ENCODE measurements around the gene ALMS1.
"Not testable (repeated sequence)": the region's sequence is repeated elsewhere in the genome, so short reads cannot be mapped to it uniquely, and the experiment has no call there.

ALMS1 gene, protein sequence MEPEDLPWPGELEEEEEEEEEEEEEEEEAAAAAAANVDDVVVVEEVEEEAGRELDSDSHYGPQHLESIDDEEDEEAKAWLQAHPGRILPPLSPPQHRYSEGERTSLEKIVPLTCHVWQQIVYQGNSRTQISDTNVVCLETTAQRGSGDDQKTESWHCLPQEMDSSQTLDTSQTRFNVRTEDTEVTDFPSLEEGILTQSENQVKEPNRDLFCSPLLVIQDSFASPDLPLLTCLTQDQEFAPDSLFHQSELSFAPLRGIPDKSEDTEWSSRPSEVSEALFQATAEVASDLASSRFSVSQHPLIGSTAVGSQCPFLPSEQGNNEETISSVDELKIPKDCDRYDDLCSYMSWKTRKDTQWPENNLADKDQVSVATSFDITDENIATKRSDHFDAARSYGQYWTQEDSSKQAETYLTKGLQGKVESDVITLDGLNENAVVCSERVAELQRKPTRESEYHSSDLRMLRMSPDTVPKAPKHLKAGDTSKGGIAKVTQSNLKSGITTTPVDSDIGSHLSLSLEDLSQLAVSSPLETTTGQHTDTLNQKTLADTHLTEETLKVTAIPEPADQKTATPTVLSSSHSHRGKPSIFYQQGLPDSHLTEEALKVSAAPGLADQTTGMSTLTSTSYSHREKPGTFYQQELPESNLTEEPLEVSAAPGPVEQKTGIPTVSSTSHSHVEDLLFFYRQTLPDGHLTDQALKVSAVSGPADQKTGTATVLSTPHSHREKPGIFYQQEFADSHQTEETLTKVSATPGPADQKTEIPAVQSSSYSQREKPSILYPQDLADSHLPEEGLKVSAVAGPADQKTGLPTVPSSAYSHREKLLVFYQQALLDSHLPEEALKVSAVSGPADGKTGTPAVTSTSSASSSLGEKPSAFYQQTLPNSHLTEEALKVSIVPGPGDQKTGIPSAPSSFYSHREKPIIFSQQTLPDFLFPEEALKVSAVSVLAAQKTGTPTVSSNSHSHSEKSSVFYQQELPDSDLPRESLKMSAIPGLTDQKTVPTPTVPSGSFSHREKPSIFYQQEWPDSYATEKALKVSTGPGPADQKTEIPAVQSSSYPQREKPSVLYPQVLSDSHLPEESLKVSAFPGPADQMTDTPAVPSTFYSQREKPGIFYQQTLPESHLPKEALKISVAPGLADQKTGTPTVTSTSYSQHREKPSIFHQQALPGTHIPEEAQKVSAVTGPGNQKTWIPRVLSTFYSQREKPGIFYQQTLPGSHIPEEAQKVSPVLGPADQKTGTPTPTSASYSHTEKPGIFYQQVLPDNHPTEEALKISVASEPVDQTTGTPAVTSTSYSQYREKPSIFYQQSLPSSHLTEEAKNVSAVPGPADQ (N-terminal part only)

DNA sequence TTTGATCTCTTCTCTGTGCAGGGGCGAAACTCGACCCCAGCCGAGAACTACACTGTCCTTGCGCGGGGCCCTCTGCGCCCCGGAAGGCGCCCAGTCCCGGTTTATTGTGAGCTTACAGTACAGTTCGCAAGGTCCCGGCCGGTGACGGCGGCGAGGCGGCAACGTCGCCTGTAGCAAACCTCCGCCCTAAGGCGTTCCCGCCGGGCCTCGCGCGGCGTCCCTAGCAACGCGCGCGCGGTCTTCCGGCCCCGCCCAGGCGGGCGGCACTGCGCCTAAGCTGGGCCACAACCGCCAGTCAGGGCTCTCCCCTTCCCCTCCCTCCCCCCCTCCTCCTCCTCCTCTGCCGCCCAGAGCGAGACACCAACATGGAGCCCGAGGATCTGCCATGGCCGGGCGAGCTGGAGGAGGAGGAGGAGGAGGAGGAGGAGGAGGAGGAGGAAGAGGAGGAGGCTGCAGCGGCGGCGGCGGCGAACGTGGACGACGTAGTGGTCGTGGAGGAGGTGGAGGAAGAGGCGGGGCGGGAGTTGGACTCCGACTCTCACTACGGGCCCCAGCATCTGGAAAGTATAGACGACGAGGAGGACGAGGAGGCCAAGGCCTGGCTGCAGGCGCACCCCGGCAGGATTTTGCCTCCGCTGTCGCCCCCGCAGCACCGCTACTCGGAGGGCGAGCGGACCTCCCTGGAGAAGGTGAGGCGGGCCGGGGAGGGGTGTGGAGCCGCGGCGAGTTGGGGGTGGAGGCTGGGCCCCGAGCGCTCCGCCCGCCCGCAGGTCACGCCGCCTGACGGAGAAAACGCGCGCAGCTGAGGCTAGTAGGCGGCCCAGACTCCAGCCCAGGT lies at the start of gene ALMS1:
TSS of gene ALMS1 (plus strand) at position 333 of the 838 bp plus-strand sequence. CDS start at position 366, 33 bp downstream.
- DNase-seq: peak; percentile 97

DNA sequence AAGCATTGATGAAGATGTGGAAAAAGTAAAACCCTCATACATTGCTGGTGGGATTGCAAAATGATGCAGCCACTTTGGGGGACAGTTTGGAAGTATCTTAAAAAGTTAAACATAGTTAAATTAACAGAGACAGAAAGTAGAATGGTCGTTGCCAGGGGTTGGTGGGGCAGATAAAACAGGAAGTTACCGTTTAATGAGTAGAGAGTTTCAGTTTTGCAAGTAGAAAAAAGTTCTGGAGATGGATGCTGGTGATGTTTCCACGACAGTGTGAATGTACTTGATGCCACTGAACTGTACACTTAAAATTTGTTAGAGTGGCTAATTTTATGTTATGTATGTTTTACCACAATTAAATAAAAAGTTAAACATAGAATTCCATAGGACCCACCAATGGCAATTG lies 47.8 kb upstream of the ALMS1 start:
- DNase-seq: no peak

DNA sequence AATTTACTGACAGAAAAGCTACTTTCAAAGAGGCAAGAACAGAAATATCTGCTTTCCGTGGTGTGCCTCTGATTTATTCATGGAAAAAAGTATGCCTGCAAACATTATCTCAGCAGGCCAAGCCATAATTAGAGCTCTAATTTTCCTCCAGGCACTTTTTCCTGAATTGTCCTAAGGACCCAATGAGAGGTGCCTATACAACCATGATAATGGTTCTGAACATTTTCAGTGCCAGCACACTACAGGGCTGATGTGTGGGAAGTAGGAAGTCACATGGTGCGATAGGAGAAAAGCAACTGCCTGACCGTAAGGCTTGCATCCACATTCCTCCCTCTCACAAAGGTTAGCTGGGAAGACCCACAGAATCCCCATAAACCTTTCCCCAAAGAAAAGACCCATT lies 46.4 kb upstream of the ALMS1 start:
- DNase-seq: no peak

DNA sequence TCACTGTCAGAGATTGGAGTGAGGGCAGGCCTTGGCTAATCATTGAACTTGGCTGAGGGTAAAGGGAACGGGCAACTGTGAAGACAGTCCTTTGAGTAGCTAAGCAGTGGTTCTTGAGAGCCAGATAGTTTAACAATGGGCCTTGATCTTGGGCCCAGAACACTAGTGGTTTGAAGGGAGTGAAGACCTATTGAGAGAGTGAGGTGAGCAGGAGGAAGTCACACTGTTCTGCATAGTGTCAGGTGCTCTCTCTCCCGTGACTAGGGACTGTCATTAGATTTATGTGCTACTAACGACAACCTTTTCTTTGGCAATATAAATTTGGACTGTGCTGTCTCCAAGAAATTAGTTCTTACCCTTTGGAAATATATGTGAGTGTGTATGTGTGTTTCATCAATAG lies 44.6 kb upstream of the ALMS1 start:
- DNase-seq: no peak

DNA sequence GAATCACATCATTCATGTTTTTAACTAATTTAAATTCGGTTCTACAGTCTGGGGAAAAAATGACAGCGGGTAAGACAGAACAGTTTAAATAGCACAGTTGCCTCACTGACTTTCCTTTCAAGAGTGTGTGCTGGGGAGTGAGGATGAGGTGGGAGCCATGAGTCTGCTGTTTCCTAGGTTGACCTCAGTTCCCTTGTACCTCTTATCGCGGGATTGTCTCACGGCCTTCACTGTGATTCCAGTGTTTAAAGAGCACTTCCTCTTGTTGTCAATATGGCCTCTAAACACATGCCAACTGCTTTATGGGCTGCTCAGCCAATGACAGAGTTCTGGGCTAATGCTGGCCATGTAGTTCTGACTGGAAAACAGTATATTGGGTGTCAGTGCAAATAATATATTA lies 41.6 kb upstream of the ALMS1 start:
- peak; percentile 1 for DNase-seq

DNA sequence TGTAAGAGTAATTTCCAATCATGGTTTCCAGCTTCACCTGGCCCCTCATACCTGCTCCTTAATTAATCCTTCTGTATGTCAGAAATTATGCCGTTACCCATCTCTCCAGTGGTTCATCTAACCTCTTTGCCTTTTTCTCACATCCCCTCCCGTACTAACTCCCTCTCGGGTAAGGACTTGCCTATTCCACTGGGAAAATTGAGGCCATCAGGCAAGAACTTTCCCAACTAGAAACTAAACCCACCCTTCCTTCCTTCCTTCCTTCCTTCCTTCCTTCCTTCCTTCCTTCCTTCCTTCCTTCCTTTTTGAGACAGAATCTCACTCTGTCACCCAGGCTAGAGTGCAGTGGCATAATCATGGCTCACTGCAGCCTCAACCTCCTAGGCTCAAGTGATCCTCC lies 40.9 kb upstream of the ALMS1 start:
- not testable (repeated sequence) for DNase-seq

DNA sequence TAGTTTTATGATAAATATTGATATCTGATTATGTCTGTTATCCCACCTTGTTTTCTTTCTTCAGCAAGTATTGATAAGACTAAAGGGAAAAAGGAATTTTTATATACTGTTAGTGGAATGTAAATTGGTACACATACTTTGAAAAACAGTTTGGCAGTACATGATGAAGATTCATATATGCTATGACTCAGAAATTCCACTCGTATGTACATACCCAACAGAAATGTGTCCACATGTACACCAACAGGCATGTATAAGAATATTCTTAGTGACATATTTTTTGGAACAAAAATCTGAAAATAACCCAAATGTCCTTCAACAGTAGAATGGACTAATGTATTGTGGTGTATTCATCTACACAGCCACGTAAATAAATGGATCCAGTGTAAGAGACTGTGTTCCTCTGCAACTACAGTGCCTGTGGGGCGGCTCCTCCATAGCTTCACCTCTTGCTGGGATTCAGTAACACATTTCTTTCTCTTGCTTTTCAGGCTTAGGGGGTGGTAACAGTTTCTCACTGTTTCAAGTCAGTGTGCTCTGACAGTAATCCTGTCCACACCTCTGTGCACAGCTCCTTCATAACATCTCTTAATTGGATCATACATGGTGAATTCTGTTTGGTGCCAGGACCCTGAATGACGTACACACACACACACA lies 35.5 kb upstream of the ALMS1 start:
- DNase-seq: no peak

DNA sequence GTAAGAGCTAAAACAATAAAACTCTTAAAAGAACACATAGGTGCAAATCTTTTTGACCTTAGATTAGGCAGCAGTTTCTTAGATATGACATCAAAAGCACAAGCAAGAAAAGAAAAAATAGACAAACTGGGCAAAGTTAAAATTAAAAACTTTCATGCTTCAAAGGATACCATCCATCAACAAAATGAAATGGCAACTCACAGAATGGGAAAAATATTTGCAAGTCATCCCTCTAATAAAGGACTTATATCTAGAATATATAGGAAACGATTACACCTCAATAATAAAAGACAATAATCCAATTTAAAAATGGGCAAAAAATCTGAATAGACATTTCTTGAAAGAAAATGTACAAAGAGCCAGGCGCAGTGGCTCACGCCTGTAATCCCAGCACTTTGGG lies 29.5 kb upstream of the ALMS1 start:
- no peak for DNase-seq

DNA sequence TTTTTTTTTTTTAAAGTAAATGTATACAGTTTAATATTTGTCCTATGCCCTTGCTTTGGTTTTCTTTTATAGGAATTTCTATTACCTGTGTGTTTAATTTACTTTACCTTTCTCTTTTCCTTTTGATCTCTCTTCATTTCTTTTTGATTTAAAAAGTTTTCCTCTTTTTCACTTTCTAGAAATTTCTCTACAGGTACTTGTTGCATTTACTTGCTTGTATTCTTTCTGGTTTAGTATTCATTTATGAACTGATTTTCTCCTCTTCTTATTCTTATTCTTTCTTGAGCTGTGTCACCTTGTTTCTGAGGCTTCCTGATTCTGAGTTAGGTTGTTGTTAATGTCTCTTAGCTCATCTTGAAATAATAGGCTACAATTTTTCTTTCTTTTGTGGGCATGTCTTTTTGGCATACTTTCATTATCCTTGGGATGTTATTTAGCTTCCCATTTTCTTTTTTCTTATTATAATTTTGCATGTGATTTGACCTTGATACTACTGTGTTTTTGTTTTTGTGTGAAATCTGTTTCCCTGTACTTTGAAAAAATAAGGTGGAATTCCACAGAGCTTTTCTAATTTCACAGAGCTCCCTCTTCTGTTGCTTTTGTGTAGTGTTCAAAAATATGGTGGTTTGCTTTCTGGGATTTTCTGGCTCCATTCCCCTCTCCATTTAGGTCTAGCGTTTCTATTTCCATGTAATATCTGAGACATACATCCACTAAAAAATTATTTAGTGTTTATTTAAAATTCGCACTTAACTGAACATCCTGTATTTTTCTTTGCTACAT lies 25.5 kb upstream of the ALMS1 start:
- no peak for DNase-seq

DNA sequence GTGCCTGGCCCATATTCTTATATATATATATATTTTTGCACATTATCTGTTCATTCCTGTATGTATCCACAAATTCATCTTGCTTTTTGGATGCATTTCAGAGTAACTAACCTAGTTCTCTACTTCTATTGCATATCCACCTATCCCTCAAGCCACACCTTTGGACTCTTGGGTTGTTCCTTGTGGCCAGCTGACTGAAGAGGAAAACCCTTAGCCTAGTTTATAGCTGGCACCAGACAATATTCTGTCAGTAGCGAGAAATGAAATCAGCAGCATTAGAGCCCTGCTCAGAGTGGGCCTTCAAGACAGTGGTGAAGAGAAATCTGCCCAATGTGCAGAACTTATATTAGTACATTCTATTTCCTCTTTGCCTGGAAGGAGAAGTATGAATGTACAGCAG lies 19.6 kb upstream of the ALMS1 start:
- DNase-seq: no peak

DNA sequence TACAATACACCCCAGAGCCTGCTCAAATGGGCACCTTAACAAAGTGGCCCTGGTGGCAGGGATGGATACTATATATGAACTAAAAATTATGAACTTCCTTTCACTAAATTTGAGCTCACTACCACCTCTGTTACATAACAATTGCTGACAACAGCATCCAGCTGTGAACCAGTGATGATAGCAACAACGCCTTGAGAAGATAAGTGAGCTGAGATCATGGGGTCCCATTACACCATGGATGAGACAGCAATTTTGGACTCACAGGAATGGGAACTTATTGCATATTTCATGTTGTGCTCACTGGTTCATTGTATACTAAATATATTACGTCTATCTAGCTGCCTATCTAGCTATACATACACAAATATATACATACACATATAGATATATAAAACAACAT lies 16.9 kb upstream of the ALMS1 start:
- peak; percentile 56 for DNase-seq

DNA sequence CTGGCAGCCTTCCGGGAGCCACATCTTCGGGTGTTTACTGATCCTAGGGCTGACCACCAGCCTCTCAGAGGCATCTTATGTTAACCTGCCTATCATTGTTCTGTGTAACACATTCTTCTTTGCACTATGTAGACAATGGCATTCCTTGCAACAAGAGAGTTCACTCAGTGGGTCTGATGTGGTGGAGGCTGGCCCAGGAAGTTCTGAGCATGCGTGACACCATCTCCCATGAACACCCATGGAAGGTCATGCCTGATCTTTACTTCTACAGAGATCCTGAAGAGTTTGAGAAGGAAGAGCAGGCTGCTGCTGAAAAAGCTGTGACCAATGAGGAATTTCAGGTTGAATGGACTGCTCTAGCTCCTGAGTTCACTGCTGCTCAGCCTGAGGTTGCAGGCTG lies 15.3 kb upstream of the ALMS1 start:
- no peak for DNase-seq

DNA sequence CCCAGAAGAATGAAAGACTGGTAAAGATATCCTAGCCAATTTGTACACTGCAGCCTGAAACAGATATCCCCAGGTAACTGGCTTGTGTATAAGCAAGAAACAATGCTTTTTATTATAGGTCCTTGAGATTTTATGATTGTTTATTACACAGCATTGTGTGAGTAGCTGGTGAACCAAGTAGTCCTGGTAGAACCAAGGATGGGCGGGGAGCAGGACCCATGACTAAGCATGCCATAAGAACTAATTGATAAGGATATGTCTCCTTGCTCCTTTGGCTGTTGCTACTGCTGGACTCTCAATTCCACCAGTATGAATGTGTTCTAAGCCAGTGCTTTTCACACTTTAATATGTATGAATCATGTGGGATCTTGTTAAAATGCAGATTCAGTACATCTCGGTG lies 12.3 kb upstream of the ALMS1 start:
- DNase-seq: peak; percentile 66

DNA sequence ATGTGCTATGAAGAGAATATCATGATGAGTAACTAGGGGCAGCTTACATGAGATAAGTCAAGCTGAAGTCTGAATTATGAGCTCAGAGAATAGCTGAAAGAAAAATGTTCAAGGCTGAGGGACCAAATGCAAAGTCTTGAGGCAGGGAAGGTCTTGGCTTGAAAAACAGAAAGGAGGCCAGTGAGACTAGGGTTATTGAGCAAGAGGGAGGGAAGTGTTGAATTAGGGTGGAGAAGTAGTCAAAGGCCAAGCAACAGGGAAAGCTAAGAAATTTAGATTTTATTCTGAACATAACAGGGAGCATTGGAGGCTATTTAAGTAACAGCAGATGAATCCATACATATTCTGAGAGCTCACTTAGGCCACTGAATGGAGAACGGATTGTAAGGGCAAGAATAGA lies 11.4 kb upstream of the ALMS1 start:
- no peak for DNase-seq

DNA sequence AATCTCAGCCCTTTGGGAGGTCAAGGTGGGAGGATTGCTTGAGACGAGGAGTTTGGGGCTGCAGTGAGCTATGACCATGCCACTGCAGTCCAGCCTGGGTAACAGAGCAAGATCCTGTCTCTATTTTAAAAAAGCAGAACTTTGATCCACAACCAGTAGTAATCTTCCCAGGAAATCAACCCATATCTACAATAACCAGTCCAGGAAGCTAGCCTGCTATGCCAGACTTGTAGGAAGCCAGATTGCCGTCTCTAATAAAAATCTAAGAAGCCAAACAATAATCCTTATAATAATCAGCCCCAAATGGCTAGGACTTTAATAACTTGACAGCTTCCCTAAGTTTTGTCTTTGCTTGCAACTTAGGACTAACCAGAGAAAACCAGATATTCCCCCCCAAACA lies 9.0 kb upstream of the ALMS1 start:
- no peak for DNase-seq

DNA sequence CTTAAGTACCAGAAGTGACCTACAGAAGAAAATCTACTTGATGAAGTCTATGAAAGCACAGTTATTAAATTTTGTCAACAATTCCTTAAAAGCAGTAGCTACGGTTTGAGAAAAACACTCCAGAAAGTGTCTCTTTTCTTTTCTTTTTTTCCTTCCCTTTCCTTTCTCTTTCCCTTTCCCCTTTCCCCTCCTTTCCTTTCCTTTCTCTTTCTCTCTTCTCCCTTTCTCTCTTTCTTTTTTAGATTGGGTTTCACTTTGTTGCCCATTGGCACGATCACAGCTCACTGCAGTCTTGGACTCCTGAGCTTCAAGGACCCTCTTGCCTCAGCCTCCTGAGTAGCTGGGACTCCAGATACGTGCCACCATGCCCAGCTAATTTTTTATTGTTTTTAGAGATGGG lies 2.6 kb upstream of the ALMS1 start:
- no peak for DNase-seq

DNA sequence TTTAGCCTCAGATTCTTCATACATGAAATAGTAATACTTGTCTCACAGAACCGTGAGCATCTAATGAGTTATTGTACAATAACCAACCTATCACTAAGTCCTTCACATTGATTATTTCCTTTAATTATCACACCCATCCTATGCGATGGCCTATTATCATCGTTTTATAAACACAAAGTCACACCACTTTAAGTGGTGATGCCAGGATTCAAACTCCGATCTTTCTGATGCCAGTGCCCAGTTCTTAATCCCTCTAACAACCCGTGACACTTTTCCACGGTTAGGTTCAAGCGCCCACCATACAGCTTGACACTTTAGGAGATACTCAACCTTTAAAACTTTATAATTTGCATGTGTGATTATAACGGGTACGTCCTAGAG lies 523 bp upstream of the ALMS1 start:
- DNase-seq: no peak

DNA sequence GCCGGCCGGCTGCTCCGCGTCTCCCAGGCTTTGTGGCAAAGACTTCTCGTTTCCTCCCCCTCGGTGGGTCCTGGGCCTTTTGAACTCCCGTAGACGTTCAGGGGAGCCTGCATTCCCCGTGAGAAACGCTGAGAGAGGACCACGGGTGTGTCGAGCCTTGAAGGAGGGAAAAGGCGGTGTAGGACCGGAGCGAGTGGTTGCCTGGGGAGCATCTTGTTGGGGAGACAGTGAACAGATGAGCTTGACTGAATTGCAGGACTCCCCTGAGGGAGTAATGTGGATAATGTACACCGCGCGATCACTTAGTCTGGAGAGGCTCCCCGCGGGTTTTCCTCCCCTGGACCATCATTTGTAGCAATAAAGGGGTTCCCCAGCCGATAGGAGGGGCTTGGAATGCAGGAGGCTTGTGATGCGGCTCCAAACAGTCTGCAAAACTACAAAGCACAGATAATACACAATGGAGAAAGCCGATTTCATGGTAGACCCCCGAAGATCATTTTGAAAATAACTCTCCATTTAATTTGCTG lies 769 bp downstream of the ALMS1 start:
- no peak for DNase-seq

DNA sequence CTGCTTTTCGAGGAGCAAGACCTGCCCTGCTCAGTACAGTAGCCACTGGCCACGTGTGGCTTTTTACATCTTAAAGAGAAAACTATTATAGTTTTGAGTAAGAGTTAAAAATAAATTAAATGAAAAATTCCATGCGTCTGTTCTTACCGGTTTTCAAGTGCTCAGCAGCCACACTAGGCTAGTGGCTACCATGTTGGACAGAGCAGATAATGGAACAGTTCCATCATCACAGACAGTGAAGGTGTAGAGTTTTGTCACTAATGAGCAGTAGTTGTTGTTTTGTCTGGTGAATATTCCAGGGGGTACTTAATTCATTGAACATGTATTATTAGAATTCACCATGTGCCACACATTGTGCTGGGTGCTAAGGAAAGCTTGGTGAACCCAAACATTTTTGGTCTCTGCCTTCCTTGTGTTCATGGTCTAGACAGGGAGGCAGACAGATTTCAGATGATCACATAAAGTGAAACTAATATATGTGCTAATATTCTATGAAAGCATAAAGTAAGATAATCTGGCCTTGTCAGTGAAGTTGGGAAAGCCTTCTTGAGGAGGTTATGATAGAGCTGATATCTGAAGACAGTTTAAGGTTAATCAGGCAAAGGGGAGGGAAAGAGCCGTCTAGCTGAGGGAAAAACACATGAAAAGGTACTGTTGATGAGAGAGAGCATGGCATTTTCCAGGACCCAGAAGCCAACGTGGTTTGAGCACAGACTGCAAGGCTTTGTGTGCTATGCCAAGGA lies 1.4 kb downstream of the ALMS1 start:
- DNase-seq: no peak
